Measurements from ENCODE around the gene MARCO. TPM values are rescaled to one million over a fixed set of nuclear protein-coding genes. Genes with fewer than 3 reads are reported as not detected.

Gene MARCO
- total and polyA plus RNA-seq, 4 donors, result 21.8 to 113 (median 61.6) TPM

GRCh38 chr2:119010336-119010735 lies 68.3 kb downstream of the MARCO start:
- Histone ChIP-seq H3K9me3 (ENCODE audit: control insufficient read depth in 4 of 4, low read length in 3 of 4) (no peaks in the 10 kb centered on the region), H3K36me3 (ENCODE audit: control insufficient read depth in 4 of 4, insufficient read depth in 3 of 4, low read depth in 1 of 4, low read length in 3 of 4) (no peaks in the 10 kb centered on the region), H3K4me1 (ENCODE audit: control insufficient read depth in 4 of 4, insufficient read depth in 4 of 4, low read length in 3 of 4) (peaks cover 0 to 7% (median 3%) of the 10 kb centered on the region in 4 donors), H3K9ac (ENCODE audit: low read depth in 1 of 2, low read length in 2 of 2) (no peak overlapping the region), H3K27ac (ENCODE audit: low read depth in 1 of 2, low read length in 2 of 2) (no peak overlapping the region), H3K27me3 (ENCODE audit: control insufficient read depth in 4 of 4, insufficient read depth in 4 of 4, low read length in 3 of 4) (peaks cover 0 to 7% (median under 1%) of the 10 kb centered on the region in 4 donors), H3K4me3 (ENCODE audit: low read depth in 1 of 3, low read length in 3 of 3) (no peak overlapping the region)
- no peak for DNase-seq (ENCODE audit: low spot score)
- no peak for TF ChIP-seq FOXA1 (IDR thresholded peaks at IDR 0.05)
- TF ChIP-seq HNF4G (IDR thresholded peaks at IDR 0.05), result no peak
- no peak for TF ChIP-seq RXRA (IDR thresholded peaks at IDR 0.05)
- TF ChIP-seq, protein P1, sequence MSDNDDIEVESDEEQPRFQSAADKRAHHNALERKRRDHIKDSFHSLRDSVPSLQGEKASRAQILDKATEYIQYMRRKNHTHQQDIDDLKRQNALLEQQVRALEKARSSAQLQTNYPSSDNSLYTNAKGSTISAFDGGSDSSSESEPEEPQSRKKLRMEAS (IDR thresholded peaks at IDR 0.05), result no peak
- TF ChIP-seq HNF4A (conservative IDR thresholded peaks at IDR 0.05), result no peak
- TF ChIP-seq FOXA2 (IDR thresholded peaks at IDR 0.05), result no peak
- TF ChIP-seq NR2F2 (IDR thresholded peaks at IDR 0.05), result no peak
- no peak for TF ChIP-seq EGR1 (IDR thresholded peaks at IDR 0.05; ENCODE audit: low read depth in 2 of 2)
- WGBS, result 71% methylated on average over 9 of the region's 9 CpGs

DNA sequence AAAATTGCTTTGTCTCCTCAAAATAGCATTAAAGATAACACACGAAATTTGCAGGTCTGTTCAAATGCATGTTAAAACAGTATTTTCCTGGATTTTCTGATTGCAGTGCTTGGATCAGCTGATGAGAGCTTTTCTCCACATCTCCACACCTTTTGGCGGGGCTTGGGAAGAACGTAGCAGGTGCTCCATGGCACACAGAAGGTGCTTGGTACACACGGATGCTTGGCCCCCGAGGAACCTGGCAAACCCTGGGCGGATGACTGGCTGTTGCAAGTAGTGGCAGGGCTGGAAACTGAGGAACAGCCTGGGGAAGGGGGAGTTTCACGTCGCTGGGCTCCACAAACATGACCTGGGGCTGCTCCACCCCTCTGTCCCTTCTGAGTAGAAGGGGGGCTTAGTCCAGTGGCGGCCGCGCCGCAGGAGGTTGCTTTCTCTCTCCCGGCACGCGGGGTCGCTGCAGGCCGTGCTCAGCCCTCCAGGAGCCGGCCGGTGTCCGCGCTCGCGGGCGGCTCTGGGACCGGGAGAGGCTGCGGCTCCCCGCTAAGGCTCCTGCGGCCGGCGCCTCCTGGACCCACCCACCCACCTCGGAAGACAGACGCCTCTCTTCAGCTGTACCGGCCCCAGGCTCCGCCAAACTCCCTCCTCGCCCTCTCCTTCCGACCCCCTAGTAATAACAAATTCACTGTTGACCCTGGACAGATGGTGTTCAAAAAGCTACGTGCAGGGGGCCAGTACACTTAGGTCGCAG lies 69.3 kb downstream of the MARCO start:
- 9% methylated on average over 38 of the region's 38 CpGs for WGBS
- Histone ChIP-seq H3K4me1 (ENCODE audit: control insufficient read depth in 4 of 4, insufficient read depth in 4 of 4, low read length in 3 of 4) (peaks cover 0 to 7% (median 3%) of the 10 kb centered on the region in 4 donors), H3K36me3 (ENCODE audit: control insufficient read depth in 4 of 4, insufficient read depth in 3 of 4, low read depth in 1 of 4, low read length in 3 of 4) (no peaks in the 10 kb centered on the region), H3K4me3 (ENCODE audit: low read depth in 1 of 3, low read length in 3 of 3) (no peak overlapping the region), H3K9ac (ENCODE audit: low read depth in 1 of 2, low read length in 2 of 2) (no peak overlapping the region), H3K9me3 (ENCODE audit: control insufficient read depth in 4 of 4, low read length in 3 of 4) (no peaks in the 10 kb centered on the region), H3K27ac (ENCODE audit: low read depth in 1 of 2, low read length in 2 of 2) (no peak overlapping the region), H3K27me3 (ENCODE audit: control insufficient read depth in 4 of 4, insufficient read depth in 4 of 4, low read length in 3 of 4) (peaks cover 0 to 7% (median under 1%) of the 10 kb centered on the region in 4 donors)
- peak; percentile 52 for DNase-seq (ENCODE audit: low spot score)
- TF ChIP-seq RXRA (IDR thresholded peaks at IDR 0.05) (no peak), RAD21 (IDR thresholded peaks at IDR 0.05) (peak; percentile 78 to 85)
- TF ChIP-seq, protein P2, sequence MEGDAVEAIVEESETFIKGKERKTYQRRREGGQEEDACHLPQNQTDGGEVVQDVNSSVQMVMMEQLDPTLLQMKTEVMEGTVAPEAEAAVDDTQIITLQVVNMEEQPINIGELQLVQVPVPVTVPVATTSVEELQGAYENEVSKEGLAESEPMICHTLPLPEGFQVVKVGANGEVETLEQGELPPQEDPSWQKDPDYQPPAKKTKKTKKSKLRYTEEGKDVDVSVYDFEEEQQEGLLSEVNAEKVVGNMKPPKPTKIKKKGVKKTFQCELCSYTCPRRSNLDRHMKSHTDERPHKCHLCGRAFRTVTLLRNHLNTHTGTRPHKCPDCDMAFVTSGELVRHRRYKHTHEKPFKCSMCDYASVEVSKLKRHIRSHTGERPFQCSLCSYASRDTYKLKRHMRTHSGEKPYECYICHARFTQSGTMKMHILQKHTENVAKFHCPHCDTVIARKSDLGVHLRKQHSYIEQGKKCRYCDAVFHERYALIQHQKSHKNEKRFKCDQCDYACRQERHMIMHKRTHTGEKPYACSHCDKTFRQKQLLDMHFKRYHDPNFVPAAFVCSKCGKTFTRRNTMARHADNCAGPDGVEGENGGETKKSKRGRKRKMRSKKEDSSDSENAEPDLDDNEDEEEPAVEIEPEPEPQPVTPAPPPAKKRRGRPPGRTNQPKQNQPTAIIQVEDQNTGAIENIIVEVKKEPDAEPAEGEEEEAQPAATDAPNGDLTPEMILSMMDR (IDR thresholded peaks at IDR 0.05; ENCODE audit: low read depth, low read length, missing input control), result peak; percentile 64

DNA sequence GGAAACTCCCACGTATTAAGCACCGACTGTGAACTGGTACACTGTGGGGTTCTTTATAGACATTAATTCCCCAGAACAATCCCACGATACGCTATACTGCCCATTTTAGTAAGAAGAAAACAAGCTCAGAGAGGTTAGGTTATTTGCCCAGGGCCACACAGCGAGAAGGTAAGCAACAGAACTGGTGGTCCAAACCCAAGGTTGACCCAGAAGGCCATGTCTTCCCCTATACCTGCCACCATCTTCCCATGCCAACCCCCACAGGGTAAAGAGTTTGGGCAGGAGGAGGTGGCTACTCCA lies 69.9 kb downstream of the MARCO start:
- no peak for DNase-seq (ENCODE audit: low spot score)
- H3K27me3 ChIP-seq (ENCODE audit: control insufficient read depth in 4 of 4, insufficient read depth in 4 of 4, low read length in 3 of 4), result peaks cover 0 to 7% (median under 1%) of the 10 kb centered on the region in 4 donors
- no peaks in the 10 kb centered on the region for H3K9me3 ChIP-seq (ENCODE audit: control insufficient read depth in 4 of 4, low read length in 3 of 4)
- WGBS, result 70% methylated on average over 5 of the region's 5 CpGs
- no peak overlapping the region for H3K4me3 ChIP-seq (ENCODE audit: low read depth in 1 of 3, low read length in 3 of 3)
- peaks cover 0 to 7% (median 3%) of the 10 kb centered on the region in 4 donors for H3K4me1 ChIP-seq (ENCODE audit: control insufficient read depth in 4 of 4, insufficient read depth in 4 of 4, low read length in 3 of 4)
- TF ChIP-seq HNF4G (IDR thresholded peaks at IDR 0.05) (no peak), SP1 (IDR thresholded peaks at IDR 0.05) (no peak), FOXA1 (IDR thresholded peaks at IDR 0.05) (no peak), GABPA (IDR thresholded peaks at IDR 0.05 in 1 of 2, conservative IDR thresholded peaks at IDR 0.05 in 1 of 2) (no peak), EGR1 (IDR thresholded peaks at IDR 0.05; ENCODE audit: low read depth in 2 of 2) (no peak), HNF4A (conservative IDR thresholded peaks at IDR 0.05) (no peak), JUND (IDR thresholded peaks at IDR 0.05) (no peak), FOXA2 (IDR thresholded peaks at IDR 0.05) (no peak)
- TF ChIP-seq, protein P3, sequence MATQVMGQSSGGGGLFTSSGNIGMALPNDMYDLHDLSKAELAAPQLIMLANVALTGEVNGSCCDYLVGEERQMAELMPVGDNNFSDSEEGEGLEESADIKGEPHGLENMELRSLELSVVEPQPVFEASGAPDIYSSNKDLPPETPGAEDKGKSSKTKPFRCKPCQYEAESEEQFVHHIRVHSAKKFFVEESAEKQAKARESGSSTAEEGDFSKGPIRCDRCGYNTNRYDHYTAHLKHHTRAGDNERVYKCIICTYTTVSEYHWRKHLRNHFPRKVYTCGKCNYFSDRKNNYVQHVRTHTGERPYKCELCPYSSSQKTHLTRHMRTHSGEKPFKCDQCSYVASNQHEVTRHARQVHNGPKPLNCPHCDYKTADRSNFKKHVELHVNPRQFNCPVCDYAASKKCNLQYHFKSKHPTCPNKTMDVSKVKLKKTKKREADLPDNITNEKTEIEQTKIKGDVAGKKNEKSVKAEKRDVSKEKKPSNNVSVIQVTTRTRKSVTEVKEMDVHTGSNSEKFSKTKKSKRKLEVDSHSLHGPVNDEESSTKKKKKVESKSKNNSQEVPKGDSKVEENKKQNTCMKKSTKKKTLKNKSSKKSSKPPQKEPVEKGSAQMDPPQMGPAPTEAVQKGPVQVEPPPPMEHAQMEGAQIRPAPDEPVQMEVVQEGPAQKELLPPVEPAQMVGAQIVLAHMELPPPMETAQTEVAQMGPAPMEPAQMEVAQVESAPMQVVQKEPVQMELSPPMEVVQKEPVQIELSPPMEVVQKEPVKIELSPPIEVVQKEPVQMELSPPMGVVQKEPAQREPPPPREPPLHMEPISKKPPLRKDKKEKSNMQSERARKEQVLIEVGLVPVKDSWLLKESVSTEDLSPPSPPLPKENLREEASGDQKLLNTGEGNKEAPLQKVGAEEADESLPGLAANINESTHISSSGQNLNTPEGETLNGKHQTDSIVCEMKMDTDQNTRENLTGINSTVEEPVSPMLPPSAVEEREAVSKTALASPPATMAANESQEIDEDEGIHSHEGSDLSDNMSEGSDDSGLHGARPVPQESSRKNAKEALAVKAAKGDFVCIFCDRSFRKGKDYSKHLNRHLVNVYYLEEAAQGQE (IDR thresholded peaks at IDR 0.05), result no peak
- TF ChIP-seq, protein P1 (IDR thresholded peaks at IDR 0.05), result no peak
- TF ChIP-seq, protein P2 (IDR thresholded peaks at IDR 0.05; ENCODE audit: low read depth, low read length, missing input control), result no peak
- H3K27ac ChIP-seq (ENCODE audit: low read depth in 1 of 2, low read length in 2 of 2), result no peak overlapping the region
- no peak overlapping the region for H3K9ac ChIP-seq (ENCODE audit: low read depth in 1 of 2, low read length in 2 of 2)
- H3K36me3 ChIP-seq (ENCODE audit: control insufficient read depth in 4 of 4, insufficient read depth in 3 of 4, low read depth in 1 of 4, low read length in 3 of 4), result no peaks in the 10 kb centered on the region
